ENCODE measurements around the gene NSD1.

GRCh38 chr5:177195307-177195952, 61.9 kb downstream of the NSD1 start:
- TF ChIP-seq TEAD4 (IDR thresholded peaks at IDR 0.05; ENCODE audit: low read depth, low read length) (no peak), POLR2A (IDR thresholded peaks at IDR 0.05; ENCODE audit: control extremely low read depth in 1 of 2, low read depth in 2 of 2, low read length in 2 of 2) (no peak), CEBPB (IDR thresholded peaks at IDR 0.05; ENCODE audit: low read depth, low read length) (no peak), KDM1A (IDR thresholded peaks at IDR 0.05; ENCODE audit: borderline replicate concordance, low read length) (no peak)
- TF ChIP-seq, protein P1, sequence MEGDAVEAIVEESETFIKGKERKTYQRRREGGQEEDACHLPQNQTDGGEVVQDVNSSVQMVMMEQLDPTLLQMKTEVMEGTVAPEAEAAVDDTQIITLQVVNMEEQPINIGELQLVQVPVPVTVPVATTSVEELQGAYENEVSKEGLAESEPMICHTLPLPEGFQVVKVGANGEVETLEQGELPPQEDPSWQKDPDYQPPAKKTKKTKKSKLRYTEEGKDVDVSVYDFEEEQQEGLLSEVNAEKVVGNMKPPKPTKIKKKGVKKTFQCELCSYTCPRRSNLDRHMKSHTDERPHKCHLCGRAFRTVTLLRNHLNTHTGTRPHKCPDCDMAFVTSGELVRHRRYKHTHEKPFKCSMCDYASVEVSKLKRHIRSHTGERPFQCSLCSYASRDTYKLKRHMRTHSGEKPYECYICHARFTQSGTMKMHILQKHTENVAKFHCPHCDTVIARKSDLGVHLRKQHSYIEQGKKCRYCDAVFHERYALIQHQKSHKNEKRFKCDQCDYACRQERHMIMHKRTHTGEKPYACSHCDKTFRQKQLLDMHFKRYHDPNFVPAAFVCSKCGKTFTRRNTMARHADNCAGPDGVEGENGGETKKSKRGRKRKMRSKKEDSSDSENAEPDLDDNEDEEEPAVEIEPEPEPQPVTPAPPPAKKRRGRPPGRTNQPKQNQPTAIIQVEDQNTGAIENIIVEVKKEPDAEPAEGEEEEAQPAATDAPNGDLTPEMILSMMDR (IDR thresholded peaks at IDR 0.05; ENCODE audit: control extremely low read depth in 1 of 3, insufficient read depth in 1 of 3, low read depth in 1 of 3, low read length in 3 of 3), result no peak
